Mucosa of stomach (tissue), 1 donor: ENCODE data around the gene RENBP.

Experiments used
- H3K27me3 ChIP-seq: one replicate; pipeline ENCODE4 v1.7.0; 2013; ENCODE audit warnings: mild to moderate bottlenecking, low read length; ENCODE audit not compliant: control insufficient read depth, insufficient read depth
- H3K36me3 ChIP-seq: one replicate; pipeline ENCODE4 v1.7.0; 2013; ENCODE audit warnings: low read length; ENCODE audit not compliant: control insufficient read depth, insufficient read depth
- H3K4me1 ChIP-seq: one replicate; pipeline ENCODE4 v1.7.0; 2013; ENCODE audit warnings: mild to moderate bottlenecking, low read length; ENCODE audit not compliant: control insufficient read depth, insufficient read depth
- H3K4me3 ChIP-seq: one replicate; pipeline ENCODE4 v1.7.0; 2013; ENCODE audit warnings: low read length
- H3K9ac ChIP-seq: one replicate; pipeline ENCODE4 v1.7.0; 2013; ENCODE audit warnings: mild to moderate bottlenecking, low read length, moderate library complexity
- H3K9me3 ChIP-seq: one replicate; pipeline ENCODE4 v1.7.0; 2013; ENCODE audit warnings: mild to moderate bottlenecking, low read length, moderate library complexity; ENCODE audit not compliant: control insufficient read depth
- donor health status: Pancreatic carcinoma.

RENBP gene

GRCh38 chrX:153934762-153935325 is 9.6 kb downstream of the RENBP start, which contains the start of gene NAA10:
NAA10 (minus strand) TSS chrX:153935037; CDS start chrX:153934904, 133 bp downstream.
- no peaks in the 10 kb centered on the region for H3K36me3 ChIP-seq
- H3K9ac ChIP-seq = peak within 1 kb of the TSS; percentile 34
- H3K9me3 ChIP-seq = no peaks in the 10 kb centered on the region
- H3K4me1 ChIP-seq = peaks cover 5% of the 10 kb centered on the region
- peak within 1 kb of the TSS; percentile 2 for H3K4me3 ChIP-seq
- H3K27me3 ChIP-seq = no peaks in the 10 kb centered on the region

GRCh38 chrX:153934148-153934761 is 10.2 kb downstream of the RENBP start:
- Histone ChIP-seq H3K27me3 (no peaks in the 10 kb centered on the region), H3K36me3 (no peaks in the 10 kb centered on the region), H3K9me3 (no peaks in the 10 kb centered on the region), H3K9ac (peak overlapping the region; percentile 34), H3K4me1 (peaks cover 10% of the 10 kb centered on the region), H3K4me3 (peak overlapping the region; percentile 2)

GRCh38 chrX:153933748-153934147 is 10.7 kb downstream of the RENBP start:
- Histone ChIP-seq H3K9ac (peak overlapping the region; percentile 34), H3K9me3 (no peaks in the 10 kb centered on the region), H3K36me3 (no peaks in the 10 kb centered on the region), H3K4me1 (peaks cover 12% of the 10 kb centered on the region), H3K27me3 (no peaks in the 10 kb centered on the region), H3K4me3 (peak overlapping the region; percentile 2)

- H3K9ac ChIP-seq = no peak overlapping the region
- peaks cover 12% of the 10 kb centered on the region for H3K4me1 ChIP-seq
- H3K27me3 ChIP-seq = no peaks in the 10 kb centered on the region
- H3K36me3 ChIP-seq = no peaks in the 10 kb centered on the region
- H3K9me3 ChIP-seq = no peaks in the 10 kb centered on the region
- H3K4me3 ChIP-seq = no peak overlapping the region
Observed at GRCh38 chrX:153932220-153932915, 12.1 kb downstream of the RENBP start.

GRCh38 chrX:153931748-153932147 is 12.7 kb downstream of the RENBP start:
- Histone ChIP-seq H3K4me3 (no peak overlapping the region), H3K4me1 (peaks cover 17% of the 10 kb centered on the region), H3K9me3 (no peaks in the 10 kb centered on the region), H3K9ac (no peak overlapping the region), H3K27me3 (no peaks in the 10 kb centered on the region), H3K36me3 (no peaks in the 10 kb centered on the region)

GRCh38 chrX:153931151-153931550 is 13.3 kb downstream of the RENBP start:
- Histone ChIP-seq H3K9ac (no peak overlapping the region), H3K4me1 (peaks cover 23% of the 10 kb centered on the region), H3K36me3 (no peaks in the 10 kb centered on the region), H3K27me3 (no peaks in the 10 kb centered on the region), H3K4me3 (no peak overlapping the region), H3K9me3 (no peaks in the 10 kb centered on the region)

- no peak overlapping the region for H3K9ac ChIP-seq
- peaks cover 23% of the 10 kb centered on the region for H3K4me1 ChIP-seq
- no peak overlapping the region for H3K4me3 ChIP-seq
- H3K36me3 ChIP-seq = no peaks in the 10 kb centered on the region
- no peaks in the 10 kb centered on the region for H3K27me3 ChIP-seq
- no peaks in the 10 kb centered on the region for H3K9me3 ChIP-seq
Observed at GRCh38 chrX:153930011-153930910, 14.2 kb downstream of the RENBP start.

- no peak overlapping the region for H3K9ac ChIP-seq
- no peaks in the 10 kb centered on the region for H3K27me3 ChIP-seq
- H3K9me3 ChIP-seq = no peaks in the 10 kb centered on the region
- no peaks in the 10 kb centered on the region for H3K36me3 ChIP-seq
- H3K4me1 ChIP-seq = peaks cover 23% of the 10 kb centered on the region
- no peak overlapping the region for H3K4me3 ChIP-seq
Observed at GRCh38 chrX:153929576-153929975, 14.9 kb downstream of the RENBP start.

- Histone ChIP-seq H3K9ac (no peak overlapping the region), H3K27me3 (no peaks in the 10 kb centered on the region), H3K4me1 (peaks cover 20% of the 10 kb centered on the region), H3K4me3 (no peak overlapping the region), H3K9me3 (no peaks in the 10 kb centered on the region), H3K36me3 (no peaks in the 10 kb centered on the region)
Observed at GRCh38 chrX:153928846-153929245, 15.6 kb downstream of the RENBP start.

GRCh38 chrX:153927922-153928760 is 16.3 kb downstream of the RENBP start:
- H3K36me3 ChIP-seq = no peaks in the 10 kb centered on the region
- H3K9ac ChIP-seq = peak overlapping the region; percentile 92
- no peaks in the 10 kb centered on the region for H3K27me3 ChIP-seq
- peaks cover 18% of the 10 kb centered on the region for H3K4me1 ChIP-seq
- no peaks in the 10 kb centered on the region for H3K9me3 ChIP-seq
- peak overlapping the region; percentile 51 for H3K4me3 ChIP-seq

- Histone ChIP-seq H3K4me1 (peaks cover 18% of the 10 kb centered on the region), H3K36me3 (no peaks in the 10 kb centered on the region), H3K9ac (peak overlapping the region; percentile 92), H3K4me3 (peak overlapping the region; percentile 51), H3K9me3 (no peaks in the 10 kb centered on the region), H3K27me3 (no peaks in the 10 kb centered on the region)
Observed at GRCh38 chrX:153927672-153927921, 16.8 kb downstream of the RENBP start.
